Suprapubic skin (tissue), 4 donors: Measurements from ENCODE around the gene SLC22A16.

Experiments
- CTCF ChIP-seq, 2 donors: fragments of 200-600 bp in 1 of 2; fragments of 450-650 bp in 1 of 2; sonication (generic) in 1 of 2; IDR thresholded peaks; one replicate each; pipeline ENCODE4 v1.5.1; 2016 to 2019; ENCODE audit warnings: antibody characterized with exemption in 2 of 2, mild to moderate bottlenecking in 1 of 2, moderate library complexity in 1 of 2
- POLR2A ChIP-seq, 2 donors: fragments of 450-650 bp; IDR thresholded peaks; one replicate each; pipeline ENCODE4 v1.6.1; 2017; ENCODE audit warnings: antibody characterized with exemption in 2 of 2, mild to moderate bottlenecking in 2 of 2, moderate library complexity in 2 of 2
- POLR2AphosphoS5 ChIP-seq, 3 donors: sonication (generic); formaldehyde crosslinking; IDR thresholded peaks; one replicate each; pipeline ENCODE4 v1.6.1; 2017; ENCODE audit warnings: antibody characterized with exemption in 3 of 3

GRCh38 chr6:110511401-110511800 lies 35.0 kb upstream of the SLC22A16 start:
- no peak for TF ChIP-seq POLR2A (IDR thresholded peaks at IDR 0.05)
- TF ChIP-seq CTCF (IDR thresholded peaks at IDR 0.05), result no peak
- no peak for TF ChIP-seq POLR2AphosphoS5 (IDR thresholded peaks at IDR 0.05)
